GM19025 (cell line): ENCODE measurements around the gene FRYL.

Source experiments
- ATAC-seq: cut with Tn5 transposase; IDR thresholded peaks from one replicate; pipeline ENCODE4 v1.9.1; 2021; ENCODE audit warnings: mild to moderate bottlenecking, low read depth, moderate library complexity; ENCODE audit not compliant: unreplicated experiment

The FRYL gene

GRCh38 chr4:48571471-48571870 is 208.6 kb downstream of the FRYL start:
- ATAC-seq: no peak

- no peak for ATAC-seq
Observed at GRCh38 chr4:48570646-48571220, 209.3 kb downstream of the FRYL start.

- no peak for ATAC-seq
Observed at GRCh38 chr4:48566034-48566384, 214.1 kb downstream of the FRYL start.

- no peak for ATAC-seq
Observed at GRCh38 chr4:48565362-48566033, 214.6 kb downstream of the FRYL start.

GRCh38 chr4:48564151-48564550 is 215.9 kb downstream of the FRYL start:
- ATAC-seq: no peak

- ATAC-seq: no peak
Observed at GRCh38 chr4:48558819-48559218, 221.3 kb downstream of the FRYL start.

GRCh38 chr4:48558026-48558425 is 222.1 kb downstream of the FRYL start:
- ATAC-seq: no peak

- no peak for ATAC-seq
Observed at GRCh38 chr4:48557478-48557877, 222.6 kb downstream of the FRYL start.

- ATAC-seq: no peak
Observed at GRCh38 chr4:48556268-48556667, 223.8 kb downstream of the FRYL start.

- ATAC-seq: no peak
Observed at GRCh38 chr4:48554606-48555005, 225.5 kb downstream of the FRYL start.

- ATAC-seq: no peak
Observed at GRCh38 chr4:48553720-48554119, 226.4 kb downstream of the FRYL start.

GRCh38 chr4:48546336-48546735 is 233.7 kb downstream of the FRYL start:
- ATAC-seq: no peak

- ATAC-seq: no peak
Observed at GRCh38 chr4:48543796-48544195, 236.3 kb downstream of the FRYL start.

- ATAC-seq: no peak
Observed at GRCh38 chr4:48542888-48543287, 237.2 kb downstream of the FRYL start.

GRCh38 chr4:48539597-48539996 is 240.5 kb downstream of the FRYL start:
- no peak for ATAC-seq

- ATAC-seq: no peak
Observed at GRCh38 chr4:48538358-48538757, 241.7 kb downstream of the FRYL start.

- no peak for ATAC-seq
Observed at GRCh38 chr4:48526406-48526805, 253.7 kb downstream of the FRYL start.

- no peak for ATAC-seq
Observed at GRCh38 chr4:48518143-48518542, 261.9 kb downstream of the FRYL start.

GRCh38 chr4:48509543-48509942 is 270.5 kb downstream of the FRYL start:
- ATAC-seq: no peak

GRCh38 chr4:48506716-48507115 is 273.4 kb downstream of the FRYL start:
- no peak for ATAC-seq

- no peak for ATAC-seq
Observed at GRCh38 chr4:48504352-48504751, 275.7 kb downstream of the FRYL start.

- ATAC-seq: no peak
Observed at GRCh38 chr4:48504026-48504330, 276.1 kb downstream of the FRYL start.
